ENCODE measurements around the gene ROCK1.

Gene ROCK1

DNA sequence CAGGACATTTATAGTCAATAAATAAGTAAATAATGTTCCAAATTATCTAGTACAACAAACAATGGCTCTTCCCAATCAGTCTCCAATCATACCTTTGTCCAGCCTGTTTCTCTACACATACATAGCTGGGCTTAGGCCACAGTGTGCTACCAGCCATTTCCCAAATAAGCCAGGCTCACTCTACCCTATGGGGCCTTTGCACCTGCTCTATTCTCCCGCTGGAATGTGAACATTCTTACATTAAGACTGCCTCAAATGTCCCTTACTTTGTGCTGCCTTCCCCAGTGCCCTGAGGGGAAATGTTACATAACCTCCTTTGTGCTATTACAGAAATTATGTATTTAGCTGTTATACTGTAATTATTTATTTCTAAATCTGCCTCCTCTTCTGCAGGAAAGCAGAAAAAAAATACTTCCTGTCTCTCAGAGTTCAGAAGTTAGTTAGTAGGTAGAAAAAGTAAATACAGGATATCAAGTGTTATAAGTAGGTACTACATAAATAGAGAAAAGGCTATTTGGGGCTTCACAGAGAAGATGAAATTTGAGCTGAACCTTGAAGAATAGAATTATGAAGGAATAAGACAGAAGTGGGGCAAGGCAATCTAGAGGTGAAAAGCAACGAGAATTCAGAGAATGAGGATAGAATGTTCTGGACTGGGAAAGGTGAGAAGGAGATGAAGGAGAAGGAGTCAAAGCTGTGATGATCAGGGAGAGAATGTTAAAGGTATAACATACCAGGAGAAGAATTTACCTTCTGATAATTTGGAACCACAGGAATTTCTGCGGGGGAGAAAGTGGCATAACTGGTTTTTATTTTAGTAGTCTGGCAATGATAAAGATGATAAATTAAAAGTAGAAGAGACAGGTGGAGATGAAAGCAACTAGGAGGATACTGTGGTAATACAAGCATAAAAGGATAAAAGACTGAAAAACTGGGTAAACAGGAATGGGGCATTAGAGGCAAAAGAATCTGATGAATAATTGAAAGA is 37.0 kb downstream of the ROCK1 start:
- H3K27me3 ChIP-seq (ENCODE audit: insufficient read depth, poor library complexity, severe bottlenecking) = no peaks in the 10 kb centered on the region
- DNase-seq (ENCODE audit: low spot score) (no peak), ATAC-seq (ENCODE audit: low read depth) (peak; percentile 78)
- TF ChIP-seq, protein P1, sequence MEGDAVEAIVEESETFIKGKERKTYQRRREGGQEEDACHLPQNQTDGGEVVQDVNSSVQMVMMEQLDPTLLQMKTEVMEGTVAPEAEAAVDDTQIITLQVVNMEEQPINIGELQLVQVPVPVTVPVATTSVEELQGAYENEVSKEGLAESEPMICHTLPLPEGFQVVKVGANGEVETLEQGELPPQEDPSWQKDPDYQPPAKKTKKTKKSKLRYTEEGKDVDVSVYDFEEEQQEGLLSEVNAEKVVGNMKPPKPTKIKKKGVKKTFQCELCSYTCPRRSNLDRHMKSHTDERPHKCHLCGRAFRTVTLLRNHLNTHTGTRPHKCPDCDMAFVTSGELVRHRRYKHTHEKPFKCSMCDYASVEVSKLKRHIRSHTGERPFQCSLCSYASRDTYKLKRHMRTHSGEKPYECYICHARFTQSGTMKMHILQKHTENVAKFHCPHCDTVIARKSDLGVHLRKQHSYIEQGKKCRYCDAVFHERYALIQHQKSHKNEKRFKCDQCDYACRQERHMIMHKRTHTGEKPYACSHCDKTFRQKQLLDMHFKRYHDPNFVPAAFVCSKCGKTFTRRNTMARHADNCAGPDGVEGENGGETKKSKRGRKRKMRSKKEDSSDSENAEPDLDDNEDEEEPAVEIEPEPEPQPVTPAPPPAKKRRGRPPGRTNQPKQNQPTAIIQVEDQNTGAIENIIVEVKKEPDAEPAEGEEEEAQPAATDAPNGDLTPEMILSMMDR (IDR thresholded peaks at IDR 0.05; ENCODE audit: poor library complexity, severe bottlenecking) = no peak
- peak overlapping the region; percentile 40 for H3K27ac ChIP-seq (ENCODE audit: poor library complexity, severe bottlenecking)
- peaks cover 10% of the 10 kb centered on the region; the same call in 1 of the 2 replicates for H3K36me3 ChIP-seq (ENCODE audit: low read depth)
- no peaks in the 10 kb centered on the region for H3K9me3 ChIP-seq (ENCODE audit: severe bottlenecking)
- no peak overlapping the region for H3K4me3 ChIP-seq (ENCODE audit: severe bottlenecking)
- H3K4me1 ChIP-seq (ENCODE audit: insufficient read depth, poor library complexity, severe bottlenecking) = peaks cover 16% of the 10 kb centered on the region

DNA sequence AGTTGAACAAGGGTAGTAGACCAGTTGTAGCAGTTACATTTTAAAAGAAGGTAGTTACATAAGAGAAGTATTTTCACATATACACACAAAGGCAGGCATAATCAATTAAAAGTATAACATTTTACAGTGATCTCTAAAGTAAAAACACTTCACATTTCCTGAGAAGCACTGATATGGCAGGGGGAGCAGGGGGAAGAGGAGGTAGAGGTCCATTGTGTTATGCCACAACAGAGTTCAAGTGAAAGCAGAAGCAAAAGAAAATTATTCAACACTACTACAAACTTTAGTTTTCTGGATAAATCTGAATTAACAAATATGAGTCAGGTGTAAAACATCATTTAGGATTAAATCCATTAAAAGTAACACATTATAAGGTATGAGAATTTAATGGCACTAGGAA is 38.4 kb downstream of the ROCK1 start:
- Histone ChIP-seq H3K4me3 (ENCODE audit: severe bottlenecking) (no peak overlapping the region), H3K36me3 (ENCODE audit: low read depth) (peaks cover 16% of the 10 kb centered on the region; the same call in 1 of the 2 replicates), H3K27ac (ENCODE audit: poor library complexity, severe bottlenecking) (no peak overlapping the region), H3K9me3 (ENCODE audit: severe bottlenecking) (no peaks in the 10 kb centered on the region), H3K27me3 (ENCODE audit: insufficient read depth, poor library complexity, severe bottlenecking) (no peaks in the 10 kb centered on the region), H3K4me1 (ENCODE audit: insufficient read depth, poor library complexity, severe bottlenecking) (peaks cover 16% of the 10 kb centered on the region)
- ATAC-seq (ENCODE audit: low read depth) (no peak), DNase-seq (ENCODE audit: low spot score) (no peak)
- TF ChIP-seq, protein P1 (IDR thresholded peaks at IDR 0.05; ENCODE audit: poor library complexity, severe bottlenecking) = no peak

DNA sequence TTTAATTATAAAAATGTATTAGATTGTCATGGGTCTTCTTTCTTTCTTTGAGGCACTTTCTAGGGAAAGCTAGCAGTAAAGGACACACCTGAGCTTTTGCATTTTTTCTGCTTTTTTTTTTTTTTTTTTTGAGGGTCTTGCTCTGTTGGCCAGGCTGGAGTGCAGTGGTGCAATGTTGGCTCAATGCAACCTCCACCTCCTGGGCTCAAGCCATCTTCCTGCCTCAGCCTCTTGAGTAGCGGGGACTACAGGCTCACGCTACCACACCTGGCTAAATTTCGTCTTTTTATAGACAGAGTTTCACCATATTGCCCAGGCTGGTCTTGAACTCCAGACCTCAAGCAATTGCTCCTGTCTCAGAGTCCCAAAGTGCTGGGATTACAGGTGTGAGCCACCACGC is 40.5 kb downstream of the ROCK1 start:
- TF ChIP-seq, protein P1 (IDR thresholded peaks at IDR 0.05; ENCODE audit: poor library complexity, severe bottlenecking) = no peak
- H3K27me3 ChIP-seq (ENCODE audit: insufficient read depth, poor library complexity, severe bottlenecking) = no peaks in the 10 kb centered on the region
- peaks cover 16% of the 10 kb centered on the region; the same call in 1 of the 2 replicates for H3K36me3 ChIP-seq (ENCODE audit: low read depth)
- no peak overlapping the region for H3K4me3 ChIP-seq (ENCODE audit: severe bottlenecking)
- DNase-seq (ENCODE audit: low spot score) = no peak
- ATAC-seq (ENCODE audit: low read depth) = no peak
- no peaks in the 10 kb centered on the region for H3K9me3 ChIP-seq (ENCODE audit: severe bottlenecking)
- H3K27ac ChIP-seq (ENCODE audit: poor library complexity, severe bottlenecking) = no peak overlapping the region
- peaks cover 16% of the 10 kb centered on the region for H3K4me1 ChIP-seq (ENCODE audit: insufficient read depth, poor library complexity, severe bottlenecking)

DNA sequence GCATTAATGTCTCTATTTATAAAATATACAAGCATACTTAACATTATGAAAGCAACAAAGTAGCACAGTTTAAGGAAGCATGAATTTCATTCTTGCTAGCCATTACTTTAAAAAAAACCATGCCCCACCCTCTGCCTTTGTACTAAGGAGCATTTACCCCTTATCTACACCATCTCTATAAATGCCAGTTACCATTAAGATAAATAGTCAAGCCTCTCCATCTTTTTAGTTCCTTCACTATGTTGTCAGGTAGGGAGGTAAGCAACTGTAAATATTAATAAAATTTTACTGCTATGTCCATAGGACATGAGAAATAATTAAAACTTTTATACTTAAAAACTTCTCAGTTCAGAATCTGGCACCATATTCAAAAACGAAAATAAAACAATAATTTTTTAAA is 42.1 kb downstream of the ROCK1 start:
- no peak overlapping the region for H3K4me3 ChIP-seq (ENCODE audit: severe bottlenecking)
- TF ChIP-seq, protein P1 (IDR thresholded peaks at IDR 0.05; ENCODE audit: poor library complexity, severe bottlenecking) = no peak

DNA sequence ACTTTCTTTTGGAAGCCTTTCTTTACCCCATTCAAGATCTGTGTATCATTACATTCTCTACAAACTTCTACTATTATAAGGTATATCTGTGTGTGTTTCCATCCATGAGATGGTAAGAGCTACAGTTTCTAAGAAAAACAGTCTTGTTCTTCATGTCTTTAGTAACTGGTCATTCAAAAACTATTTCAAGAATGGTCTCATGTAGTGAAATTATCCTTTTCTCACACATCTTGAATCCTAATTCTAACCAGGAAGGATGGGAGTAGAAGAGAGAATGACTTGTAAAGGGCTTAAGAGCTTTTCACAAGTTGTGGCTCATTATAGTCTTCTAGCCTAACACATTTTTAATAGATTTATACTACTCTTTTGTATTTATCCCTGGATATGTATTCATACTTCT is 47.3 kb downstream of the ROCK1 start:
- Histone ChIP-seq H3K27ac (ENCODE audit: poor library complexity, severe bottlenecking) (no peak overlapping the region), H3K27me3 (ENCODE audit: insufficient read depth, poor library complexity, severe bottlenecking) (no peaks in the 10 kb centered on the region), H3K4me3 (ENCODE audit: severe bottlenecking) (no peak overlapping the region), H3K4me1 (ENCODE audit: insufficient read depth, poor library complexity, severe bottlenecking) (no peaks in the 10 kb centered on the region), H3K36me3 (ENCODE audit: low read depth) (peaks cover 10% of the 10 kb centered on the region; the same call in 1 of the 2 replicates), H3K9me3 (ENCODE audit: severe bottlenecking) (no peaks in the 10 kb centered on the region)
- DNase-seq (ENCODE audit: low spot score) (no peak), ATAC-seq (ENCODE audit: low read depth) (no peak)
- TF ChIP-seq, protein P1 (IDR thresholded peaks at IDR 0.05; ENCODE audit: poor library complexity, severe bottlenecking) = no peak

More for the DNA sequence above, 42.1 kb downstream of the ROCK1 start:
- peaks cover 20% of the 10 kb centered on the region; the same call in 1 of the 2 replicates for H3K36me3 ChIP-seq (ENCODE audit: low read depth)
- DNase-seq (ENCODE audit: low spot score) (no peak), ATAC-seq (ENCODE audit: low read depth) (no peak)
- no peaks in the 10 kb centered on the region for H3K27me3 ChIP-seq (ENCODE audit: insufficient read depth, poor library complexity, severe bottlenecking)
- no peaks in the 10 kb centered on the region for H3K9me3 ChIP-seq (ENCODE audit: severe bottlenecking)
- H3K27ac ChIP-seq (ENCODE audit: poor library complexity, severe bottlenecking) = no peak overlapping the region
- H3K4me1 ChIP-seq (ENCODE audit: insufficient read depth, poor library complexity, severe bottlenecking) = peaks cover 6% of the 10 kb centered on the region

Measured in RWPE2 (cell line).